Type B pancreatic cell (in vitro differentiated cells): ENCODE measurements around the gene PTGDS. TPM values are rescaled to one million over a fixed set of nuclear protein-coding genes. Genes with fewer than 3 reads are reported as not detected.

Experiments
- DNase-seq: peaks from one replicate; pipeline ENCODE4 v3.0.0; 2021; ENCODE audit warnings: mixed read lengths; ENCODE audit not compliant: unreplicated experiment; ENCODE audit errors: extremely low spot score
- H3K27ac Mint-ChIP-seq: 2 replicates; pipeline ENCODE4 v1.8.0; 2021; ENCODE audit warnings: mild to moderate bottlenecking, mixed read lengths
- H3K27me3 Mint-ChIP-seq: 2 replicates; pipeline ENCODE4 v1.8.0; 2021; ENCODE audit warnings: mixed read lengths
- H3K36me3 Mint-ChIP-seq: 2 replicates; pipeline ENCODE4 v1.8.0; 2021; ENCODE audit warnings: mixed read lengths
- H3K4me1 Mint-ChIP-seq: one replicate; pipeline ENCODE4 v1.8.0; 2021; ENCODE audit warnings: mixed read lengths; ENCODE audit not compliant: unreplicated experiment
- H3K4me3 Mint-ChIP-seq: 2 replicates; pipeline ENCODE4 v1.8.0; 2021; ENCODE audit warnings: mild to moderate bottlenecking, mixed read lengths
- H3K9me3 Mint-ChIP-seq: 2 replicates; pipeline ENCODE4 v1.8.0; 2021; ENCODE audit warnings: mixed read lengths
- total RNA-seq: library from RNA; stranded (reverse); gene quantifications from 2 replicates; pipeline ENCODE4 v1.2.1, GENCODE V29; 2021; ENCODE audit warnings: low replicate concordance
- TF ChIP-seq, protein P1 (sequence below): fragments of 200-600 bp; sonication (generic); conservative IDR thresholded peaks from 2 replicates; pipeline ENCODE4 v1.5.0; 2021; ENCODE audit warnings: antibody characterized with exemption, mild to moderate bottlenecking

Gene PTGDS
- total RNA-seq, 1 donor from 2014 or later = 1.7 TPM

DNA sequence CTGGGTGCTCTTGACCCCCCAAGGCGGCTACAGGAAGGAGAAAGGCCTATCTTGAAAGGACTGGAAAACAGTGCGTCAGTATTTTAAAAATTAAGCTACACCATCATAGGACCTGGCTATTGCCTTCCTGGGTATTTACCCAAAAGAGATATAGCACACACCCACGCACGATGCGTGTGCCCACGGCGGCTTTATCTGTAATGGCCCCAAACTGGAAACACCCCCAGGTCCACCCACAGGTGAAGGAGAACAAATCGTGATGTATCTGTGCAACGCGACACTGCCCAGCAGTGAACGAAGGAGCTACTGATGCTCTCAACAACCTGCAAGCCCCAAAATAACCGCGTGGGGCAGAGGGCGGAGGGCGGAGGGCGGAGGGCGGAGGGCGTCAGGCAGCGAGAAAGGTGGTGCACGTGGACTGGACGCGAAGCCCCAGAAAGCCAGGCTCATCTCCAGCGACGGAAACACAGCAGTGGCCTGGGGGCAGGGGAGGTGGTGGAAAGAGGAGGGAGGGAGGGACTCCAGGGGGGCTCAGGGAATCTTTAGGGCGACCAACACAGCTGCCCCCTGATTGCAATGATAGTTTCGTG, 12.4 kb upstream of the PTGDS start:
- no peak for DNase-seq
- Mint-ChIP-seq H3K4me3 (no peak overlapping the region), H3K36me3 (no peaks in the 10 kb centered on the region), H3K27ac (no peak overlapping the region), H3K9me3 (no peaks in the 10 kb centered on the region), H3K27me3 (no peaks in the 10 kb centered on the region), H3K4me1 (peaks cover 9% of the 10 kb centered on the region)
- TF ChIP-seq, protein P1, sequence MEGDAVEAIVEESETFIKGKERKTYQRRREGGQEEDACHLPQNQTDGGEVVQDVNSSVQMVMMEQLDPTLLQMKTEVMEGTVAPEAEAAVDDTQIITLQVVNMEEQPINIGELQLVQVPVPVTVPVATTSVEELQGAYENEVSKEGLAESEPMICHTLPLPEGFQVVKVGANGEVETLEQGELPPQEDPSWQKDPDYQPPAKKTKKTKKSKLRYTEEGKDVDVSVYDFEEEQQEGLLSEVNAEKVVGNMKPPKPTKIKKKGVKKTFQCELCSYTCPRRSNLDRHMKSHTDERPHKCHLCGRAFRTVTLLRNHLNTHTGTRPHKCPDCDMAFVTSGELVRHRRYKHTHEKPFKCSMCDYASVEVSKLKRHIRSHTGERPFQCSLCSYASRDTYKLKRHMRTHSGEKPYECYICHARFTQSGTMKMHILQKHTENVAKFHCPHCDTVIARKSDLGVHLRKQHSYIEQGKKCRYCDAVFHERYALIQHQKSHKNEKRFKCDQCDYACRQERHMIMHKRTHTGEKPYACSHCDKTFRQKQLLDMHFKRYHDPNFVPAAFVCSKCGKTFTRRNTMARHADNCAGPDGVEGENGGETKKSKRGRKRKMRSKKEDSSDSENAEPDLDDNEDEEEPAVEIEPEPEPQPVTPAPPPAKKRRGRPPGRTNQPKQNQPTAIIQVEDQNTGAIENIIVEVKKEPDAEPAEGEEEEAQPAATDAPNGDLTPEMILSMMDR = no peak

DNA sequence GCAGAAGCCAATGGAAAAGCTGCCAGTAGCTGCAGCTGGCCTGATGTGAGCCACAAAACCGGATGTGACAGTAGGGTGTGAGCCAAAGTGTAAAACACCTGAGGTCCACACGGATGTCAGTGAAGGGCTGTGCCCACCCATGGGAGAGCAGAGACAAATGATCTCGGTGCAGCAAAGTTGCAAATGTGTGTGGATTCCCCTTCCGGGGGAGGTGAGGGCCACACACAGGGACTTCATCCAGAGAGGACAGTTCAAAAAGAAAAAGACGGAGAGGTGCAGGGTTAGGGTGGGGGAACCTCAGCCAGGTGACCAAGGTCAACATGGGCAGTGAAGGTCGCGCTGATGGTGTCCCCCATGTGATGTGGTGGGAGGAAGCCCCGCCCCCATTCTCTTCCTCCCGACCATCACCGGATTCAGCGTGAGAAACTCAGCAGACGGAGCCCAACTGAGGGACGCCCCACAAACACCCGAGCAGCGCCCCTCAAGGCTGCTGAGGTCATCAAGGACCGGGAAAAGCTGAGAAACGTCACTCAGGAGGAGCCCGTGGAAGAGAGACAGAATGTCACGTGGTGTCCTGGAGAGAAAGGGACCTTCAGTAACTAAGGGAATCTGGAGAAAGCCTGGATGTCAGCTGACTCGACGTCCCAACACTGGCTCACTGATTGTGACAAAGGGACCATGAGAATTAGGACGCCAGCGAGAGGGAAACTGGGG, 11.4 kb upstream of the PTGDS start:
- no peak overlapping the region for H3K27ac Mint-ChIP-seq
- H3K27me3 Mint-ChIP-seq = no peaks in the 10 kb centered on the region
- no peaks in the 10 kb centered on the region for H3K36me3 Mint-ChIP-seq
- peaks cover 9% of the 10 kb centered on the region for H3K4me1 Mint-ChIP-seq
- no peak overlapping the region for H3K4me3 Mint-ChIP-seq
- H3K9me3 Mint-ChIP-seq = no peaks in the 10 kb centered on the region
- DNase-seq = no peak
- TF ChIP-seq, protein P1 = no peak

DNA sequence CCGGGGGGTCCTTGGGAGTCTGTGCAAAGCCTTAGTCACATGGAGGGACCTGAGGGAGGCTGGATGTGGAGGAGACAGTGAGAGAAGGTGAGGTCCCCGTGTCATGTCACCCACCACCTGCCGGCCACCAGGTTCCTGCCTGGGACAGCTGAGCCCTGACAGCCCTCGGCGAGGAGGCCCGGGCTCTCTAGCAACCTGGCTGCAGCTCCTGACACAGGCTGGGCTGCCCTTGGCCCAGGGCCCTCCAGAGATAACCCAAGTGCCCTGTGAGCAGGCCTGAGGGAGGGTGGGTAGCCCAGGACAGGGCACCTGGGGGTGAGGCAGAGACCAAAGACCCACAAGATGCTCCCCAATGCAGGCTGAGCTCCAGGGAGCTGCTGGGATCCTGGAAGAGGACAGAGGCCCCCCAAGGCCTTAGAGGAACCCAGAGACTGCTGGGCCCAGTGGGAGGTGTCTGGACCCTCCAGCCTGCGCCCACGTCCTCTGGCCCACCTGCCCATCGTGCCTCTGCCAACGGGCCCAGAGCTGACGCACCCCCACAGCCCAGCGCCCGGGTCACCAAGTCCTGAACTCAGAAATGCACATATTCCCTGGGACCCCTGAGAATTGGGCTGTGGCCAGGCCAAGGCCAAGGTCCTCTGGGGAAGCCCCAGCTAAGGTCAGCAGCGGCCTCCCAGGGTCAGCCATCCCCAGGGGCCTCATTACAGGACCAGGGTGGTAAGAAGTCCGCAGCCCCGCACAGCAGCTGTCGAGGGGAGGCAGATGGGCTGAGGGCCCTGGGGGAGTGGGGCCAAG, 8.8 kb upstream of the PTGDS start:
- H3K27ac Mint-ChIP-seq = no peak overlapping the region
- H3K36me3 Mint-ChIP-seq = no peaks in the 10 kb centered on the region
- DNase-seq = no peak
- TF ChIP-seq, protein P1 = no peak
- H3K4me1 Mint-ChIP-seq = peaks cover 9% of the 10 kb centered on the region
- no peak overlapping the region for H3K4me3 Mint-ChIP-seq
- no peaks in the 10 kb centered on the region for H3K9me3 Mint-ChIP-seq
- H3K27me3 Mint-ChIP-seq = no peaks in the 10 kb centered on the region

DNA sequence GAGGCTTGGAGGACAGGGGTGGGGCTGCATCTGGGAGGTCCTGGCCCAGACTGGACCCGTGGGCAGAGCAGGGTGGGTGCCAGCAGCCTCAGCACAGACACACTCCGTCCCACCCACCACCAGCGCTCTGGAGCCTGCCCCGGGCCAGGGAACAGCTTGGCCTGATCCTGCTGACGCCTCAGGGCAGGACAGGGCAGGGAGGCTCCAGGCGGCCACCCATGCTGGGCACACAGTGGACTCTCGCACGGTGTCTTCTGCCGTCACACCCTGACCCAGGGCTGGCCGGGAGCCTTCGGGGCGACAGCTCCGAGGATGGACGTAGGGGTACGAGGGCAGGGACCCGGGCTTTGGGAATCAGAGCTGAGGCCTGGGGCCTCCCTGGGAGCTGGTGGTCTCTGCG, 8.2 kb upstream of the PTGDS start:
- Mint-ChIP-seq H3K4me3 (no peak overlapping the region), H3K36me3 (no peaks in the 10 kb centered on the region), H3K9me3 (no peaks in the 10 kb centered on the region), H3K27ac (no peak overlapping the region), H3K27me3 (no peaks in the 10 kb centered on the region), H3K4me1 (peaks cover 9% of the 10 kb centered on the region)
- no peak for DNase-seq
- TF ChIP-seq, protein P1 = no peak

DNA sequence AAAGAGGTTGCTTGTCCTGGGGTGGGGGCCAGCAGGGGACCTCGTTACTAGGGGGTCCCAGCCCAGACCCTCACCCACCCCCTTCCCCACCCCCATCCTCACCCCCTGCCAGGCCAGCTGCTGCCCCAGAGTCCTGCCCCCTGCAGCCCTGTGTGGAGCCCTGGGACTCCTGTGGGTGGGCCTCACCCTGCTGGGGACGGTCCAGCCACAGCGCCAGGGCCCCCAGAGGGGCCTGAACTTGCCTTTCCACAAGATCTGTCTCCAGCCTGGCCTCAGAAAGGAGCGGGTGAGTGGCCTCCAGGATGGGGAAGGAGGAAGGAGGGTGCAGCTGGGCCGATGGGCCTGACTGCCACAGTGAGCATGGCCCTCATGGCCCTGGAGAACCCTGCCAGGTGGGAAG, 7.5 kb upstream of the PTGDS start:
- Mint-ChIP-seq H3K36me3 (no peaks in the 10 kb centered on the region), H3K4me1 (peaks cover 6% of the 10 kb centered on the region), H3K27me3 (no peaks in the 10 kb centered on the region), H3K27ac (no peak overlapping the region), H3K4me3 (no peak overlapping the region), H3K9me3 (no peaks in the 10 kb centered on the region)
- TF ChIP-seq, protein P1 = no peak
- no peak for DNase-seq
